ENCODE data around the gene LPAR1. TPM values are rescaled to one million over a fixed set of nuclear protein-coding genes. Genes with fewer than 3 reads are reported as not detected.

Gene LPAR1
- total RNA-seq, 6 donors from 2014 or later = 9.3 to 28.7 (median 15.6) TPM

DNA sequence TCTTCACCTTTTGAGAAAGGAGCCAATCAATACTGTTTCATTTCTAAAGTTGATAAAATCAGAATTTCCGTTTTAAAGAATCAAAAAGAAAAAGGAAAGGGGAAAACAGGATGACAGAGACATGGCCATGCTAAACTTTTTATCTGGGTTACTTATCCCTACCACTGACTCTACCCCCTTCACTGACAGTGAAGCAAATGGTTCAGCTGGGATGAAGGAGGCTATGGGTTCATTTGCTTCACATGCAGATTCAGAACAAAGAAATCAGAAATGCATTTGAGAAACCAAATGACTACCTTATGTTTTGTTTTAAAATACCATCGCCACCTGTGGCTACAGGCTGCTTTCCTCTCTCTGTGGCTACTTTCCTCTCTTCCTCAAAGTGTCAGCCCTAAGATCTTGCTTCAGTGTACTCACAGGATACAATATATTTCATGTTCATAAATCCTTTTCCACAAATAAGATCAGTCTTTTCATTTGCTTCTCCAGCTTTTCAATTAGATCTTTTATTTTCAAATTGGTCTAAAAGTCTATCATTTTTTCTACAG, 53.3 kb downstream of the LPAR1 start:
- H3K4me3 ChIP-seq = no peak overlapping the region
- WGBS, 2 donors = 69 to 78% methylated on average over 2 of the region's 2 CpGs
- TF ChIP-seq EP300 (IDR thresholded peaks at IDR 0.05) (no peak), POLR2AphosphoS5 (IDR thresholded peaks at IDR 0.05) (no peak), POLR2A (IDR thresholded peaks at IDR 0.05) (no peak)
- TF ChIP-seq, protein P1, sequence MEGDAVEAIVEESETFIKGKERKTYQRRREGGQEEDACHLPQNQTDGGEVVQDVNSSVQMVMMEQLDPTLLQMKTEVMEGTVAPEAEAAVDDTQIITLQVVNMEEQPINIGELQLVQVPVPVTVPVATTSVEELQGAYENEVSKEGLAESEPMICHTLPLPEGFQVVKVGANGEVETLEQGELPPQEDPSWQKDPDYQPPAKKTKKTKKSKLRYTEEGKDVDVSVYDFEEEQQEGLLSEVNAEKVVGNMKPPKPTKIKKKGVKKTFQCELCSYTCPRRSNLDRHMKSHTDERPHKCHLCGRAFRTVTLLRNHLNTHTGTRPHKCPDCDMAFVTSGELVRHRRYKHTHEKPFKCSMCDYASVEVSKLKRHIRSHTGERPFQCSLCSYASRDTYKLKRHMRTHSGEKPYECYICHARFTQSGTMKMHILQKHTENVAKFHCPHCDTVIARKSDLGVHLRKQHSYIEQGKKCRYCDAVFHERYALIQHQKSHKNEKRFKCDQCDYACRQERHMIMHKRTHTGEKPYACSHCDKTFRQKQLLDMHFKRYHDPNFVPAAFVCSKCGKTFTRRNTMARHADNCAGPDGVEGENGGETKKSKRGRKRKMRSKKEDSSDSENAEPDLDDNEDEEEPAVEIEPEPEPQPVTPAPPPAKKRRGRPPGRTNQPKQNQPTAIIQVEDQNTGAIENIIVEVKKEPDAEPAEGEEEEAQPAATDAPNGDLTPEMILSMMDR (IDR thresholded peaks at IDR 0.05) = no peak
- ATAC-seq (ENCODE audit: low FRiP score in 2 of 2) (no peak), DNase-seq (no peak)
- H3K27ac ChIP-seq = no peak overlapping the region
- no peaks in the 10 kb centered on the region for H3K36me3 ChIP-seq
- H3K9me3 ChIP-seq = no peaks in the 10 kb centered on the region
- no peaks in the 10 kb centered on the region for H3K27me3 ChIP-seq
- H3K4me1 ChIP-seq = no peaks in the 10 kb centered on the region

DNA sequence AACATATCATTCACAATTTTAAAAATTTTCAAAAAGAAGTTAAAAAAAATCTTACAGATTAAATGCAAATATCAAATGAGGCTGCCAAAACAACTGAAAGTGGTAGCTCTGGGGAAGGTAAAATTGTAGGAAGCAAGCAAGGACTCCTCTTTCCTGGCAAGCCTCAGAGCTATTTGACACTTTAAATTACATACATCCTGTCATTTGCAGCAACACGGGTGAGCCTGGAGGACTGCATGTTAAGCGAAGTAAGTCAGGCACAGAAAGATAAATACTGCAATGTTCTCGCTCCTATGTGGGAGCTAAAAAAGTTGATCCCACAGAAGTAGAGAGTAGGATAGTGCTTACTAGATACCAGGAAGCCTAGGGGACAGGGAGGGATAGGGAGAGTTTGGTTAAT, 58.0 kb downstream of the LPAR1 start:
- ATAC-seq (ENCODE audit: low FRiP score in 2 of 2) (no peak), DNase-seq (no peak)
- Histone ChIP-seq H3K27ac (no peak overlapping the region), H3K4me3 (no peak overlapping the region), H3K36me3 (no peaks in the 10 kb centered on the region), H3K4me1 (peaks cover 0 to 4% (median 0%) of the 10 kb centered on the region in 4 donors), H3K27me3 (no peaks in the 10 kb centered on the region), H3K9me3 (no peaks in the 10 kb centered on the region)
- whole genome bisulfite sequencing, 2 donors = 57 to 62% methylated on average over 3 of the region's 3 CpGs
- TF ChIP-seq POLR2A (IDR thresholded peaks at IDR 0.05) (no peak), POLR2AphosphoS5 (IDR thresholded peaks at IDR 0.05) (no peak), EP300 (IDR thresholded peaks at IDR 0.05) (no peak)
- TF ChIP-seq, protein P1 (IDR thresholded peaks at IDR 0.05) = no peak

DNA sequence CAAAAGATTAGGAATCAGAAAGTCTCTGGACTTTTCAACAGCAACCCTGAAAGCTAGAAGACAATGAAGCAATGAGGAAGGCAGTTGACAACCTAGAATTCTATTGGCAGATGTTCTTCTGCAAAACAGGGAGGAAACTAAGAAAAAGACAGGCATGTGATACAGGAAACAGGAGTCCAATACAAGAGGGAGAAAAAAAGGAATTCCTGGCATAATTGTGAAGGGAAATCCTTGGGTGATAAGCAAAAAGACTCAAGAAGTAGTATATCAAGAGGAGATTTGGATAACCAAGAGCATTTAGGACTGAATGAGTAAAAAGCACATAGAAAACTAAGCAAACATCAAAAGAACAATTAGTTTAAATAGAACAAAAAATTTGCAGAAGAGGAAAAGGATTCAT, 58.6 kb downstream of the LPAR1 start:
- no peak for ATAC-seq (ENCODE audit: low FRiP score in 2 of 2)
- H3K9me3 ChIP-seq = no peaks in the 10 kb centered on the region
- DNase-seq = no peak
- H3K27ac ChIP-seq = no peak overlapping the region
- TF ChIP-seq POLR2AphosphoS5 (IDR thresholded peaks at IDR 0.05) = no peak
- TF ChIP-seq POLR2A (IDR thresholded peaks at IDR 0.05) = no peak
- TF ChIP-seq, protein P1 (IDR thresholded peaks at IDR 0.05) = no peak
- no peak for TF ChIP-seq EP300 (IDR thresholded peaks at IDR 0.05)
- peaks cover 0 to 4% (median 0%) of the 10 kb centered on the region in 4 donors for H3K4me1 ChIP-seq
- H3K36me3 ChIP-seq = no peaks in the 10 kb centered on the region
- H3K4me3 ChIP-seq = no peak overlapping the region
- no peaks in the 10 kb centered on the region for H3K27me3 ChIP-seq

DNA sequence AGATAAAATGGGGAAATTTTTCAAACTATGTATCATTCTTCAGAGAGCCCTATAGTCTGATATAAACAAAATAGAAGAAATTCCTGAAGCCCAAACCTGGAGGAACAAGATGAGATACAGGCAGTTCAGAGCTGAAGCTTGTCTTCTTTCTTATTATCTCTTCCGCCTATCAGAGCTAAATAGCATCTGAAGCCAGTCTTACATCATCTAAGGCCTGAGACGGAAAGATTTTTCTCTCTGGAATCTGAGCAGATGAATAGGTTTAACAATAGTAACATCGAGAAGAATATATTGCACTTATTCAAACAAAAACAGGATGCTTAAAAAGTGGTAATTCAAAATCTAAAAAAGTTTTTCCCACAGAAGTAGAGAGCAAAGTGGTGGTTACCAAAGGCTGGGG, 59.8 kb downstream of the LPAR1 start:
- no peak overlapping the region for H3K27ac ChIP-seq
- 79 to 82% methylated on average over 3 of the region's 3 CpGs for whole genome bisulfite sequencing, 2 donors
- no peak overlapping the region for H3K4me3 ChIP-seq
- DNase-seq (no peak), ATAC-seq (ENCODE audit: low FRiP score in 2 of 2) (no peak)
- TF ChIP-seq POLR2A (IDR thresholded peaks at IDR 0.05) (no peak), POLR2AphosphoS5 (IDR thresholded peaks at IDR 0.05) (no peak), EP300 (IDR thresholded peaks at IDR 0.05) (no peak)
- TF ChIP-seq, protein P1 (IDR thresholded peaks at IDR 0.05) = no peak
- no peaks in the 10 kb centered on the region for H3K27me3 ChIP-seq
- H3K36me3 ChIP-seq = no peaks in the 10 kb centered on the region
- no peaks in the 10 kb centered on the region for H3K9me3 ChIP-seq
- H3K4me1 ChIP-seq = peaks cover 0 to 4% (median 0%) of the 10 kb centered on the region in 4 donors

DNA sequence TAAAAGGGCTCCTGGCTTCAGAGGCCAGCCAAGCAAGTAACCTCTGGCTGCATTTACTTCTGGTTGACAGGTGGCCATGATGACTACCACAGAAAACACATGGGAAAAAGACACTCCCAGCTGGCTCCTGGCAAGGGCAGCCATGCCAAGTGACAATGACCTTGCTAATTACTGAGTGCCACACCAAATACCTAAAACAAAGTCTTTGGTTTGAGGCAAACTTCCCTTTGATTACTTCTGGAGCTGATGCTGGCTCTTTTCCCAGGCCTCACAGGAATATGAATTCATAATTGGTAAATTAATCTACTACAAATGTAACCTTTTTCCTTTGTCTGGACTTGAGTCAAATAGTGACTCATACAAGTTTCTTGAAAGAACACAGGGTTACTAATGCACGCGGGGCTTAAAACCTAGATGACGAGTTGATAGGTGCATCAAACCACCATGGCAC, 61.0 kb downstream of the LPAR1 start:
- H3K4me1 ChIP-seq = peaks cover 0 to 4% (median 0%) of the 10 kb centered on the region in 4 donors
- H3K27ac ChIP-seq = no peak overlapping the region
- DNase-seq = no peak
- TF ChIP-seq POLR2A (IDR thresholded peaks at IDR 0.05) (no peak), POLR2AphosphoS5 (IDR thresholded peaks at IDR 0.05) (no peak), EP300 (IDR thresholded peaks at IDR 0.05) (no peak)
- TF ChIP-seq, protein P1 (IDR thresholded peaks at IDR 0.05) = no peak
- WGBS, 2 donors = 71 to 78% methylated on average over 3 of the region's 3 CpGs
- peak in 1 of 2 donors; percentile 29 for ATAC-seq (ENCODE audit: low FRiP score in 2 of 2)
- H3K9me3 ChIP-seq = no peaks in the 10 kb centered on the region
- H3K4me3 ChIP-seq = no peak overlapping the region
- H3K36me3 ChIP-seq = no peaks in the 10 kb centered on the region
- H3K27me3 ChIP-seq = no peaks in the 10 kb centered on the region
